Gastrocnemius medialis (tissue), 4 donors: Measurements from ENCODE around the gene UQCC3. TPM values are rescaled to one million over a fixed set of nuclear protein-coding genes. Genes with fewer than 3 reads are reported as not detected.

Experiments
- ATAC-seq, 2 donors: fragments of 150-250 bp; one replicate each; pipeline ENCODE4 v1.9.1; 2016
- DNase-seq, 2 donors: peaks; one replicate each; pipeline ENCODE4 v3.0.0-alpha.2; 2019
- H3K27ac ChIP-seq, 4 donors: fragments of 200-600 bp; sonication (generic); 1 replicate in 1 of 4; 2 replicates in 3 of 4; pipeline ENCODE4 v1.5.1; 2016 to 2018; ENCODE audit warnings: mild to moderate bottlenecking in 2 of 4, moderate library complexity in 1 of 4
- H3K27me3 ChIP-seq, 3 donors: fragments of 200-600 bp; sonication (generic) in 2 of 3; 1 replicate in 1 of 3; 2 replicates in 2 of 3; pipeline versions ENCODE4 v1.5.1 to v1.6.0; 2016 to 2019; ENCODE audit warnings: mild to moderate bottlenecking in 1 of 3, moderate library complexity in 1 of 3
- H3K36me3 ChIP-seq, 2 donors: fragments of 200-600 bp; sonication (generic) in 1 of 2; one replicate each; pipeline ENCODE4 v1.5.1; 2017 to 2018
- H3K4me1 ChIP-seq, 2 donors: fragments of 200-600 bp; sonication (generic) in 1 of 2; one replicate each; pipeline ENCODE4 v1.5.1; 2016 to 2017; ENCODE audit warnings: mild to moderate bottlenecking in 2 of 2
- H3K4me3 ChIP-seq, 4 donors: fragments of 200-600 bp; sonication (generic) in 3 of 4; 1 replicate in 1 of 4; 2 replicates in 3 of 4; pipeline ENCODE4 v1.5.1; 2016 to 2019; ENCODE audit warnings: mild to moderate bottlenecking in 2 of 4
- H3K9me3 ChIP-seq, 3 donors: fragments of 200-600 bp; sonication (generic) in 2 of 3; 1 replicate in 1 of 3; 2 replicates in 2 of 3; pipeline ENCODE4 v1.5.1; 2016 to 2019
- POLR2A ChIP-seq, 2 donors: fragments of 450-650 bp; IDR thresholded peaks; one replicate each; pipeline ENCODE4 v1.6.1; 2017; ENCODE audit warnings: antibody characterized with exemption in 2 of 2, mild to moderate bottlenecking in 2 of 2, moderate library complexity in 2 of 2
- in situ Hi-C, 4 donors: fragments of 200-750 bp; cut with MboI; loops; one replicate each; pipeline versions ENCODE4 v1.15.0 to v1.8.0; 2017; ENCODE audit warnings: low sequenced_read_pairs in 4 of 4
- intact Hi-C: fragments of 100-400 bp; cut with DNase I; formaldehyde crosslinking; loops from one replicate; pipeline ENCODE4 v1.15.1; 2023; ENCODE audit warnings: low total_unique reads
- total RNA-seq, 4 donors: library from RNA; depleted of rRNA; stranded (reverse); fragments of >200 nt; gene quantifications; one replicate each; pipeline versions ENCODE4 v1.1.0 to v1.2.3, GENCODE V29; 2016
- TF ChIP-seq, protein P1 (sequence below), 5 experiments: fragments of 450-650 bp in 3 of 5; fragments of 200-600 bp in 2 of 5; sonication (generic) in 2 of 5; IDR thresholded peaks in 4 of 5; conservative IDR thresholded peaks in 1 of 5; 1 replicate in 4 of 5; 2 replicates in 1 of 5; pipeline ENCODE4 v1.5.1; 2016 to 2019; ENCODE audit warnings: antibody characterized with exemption in 5 of 5, mild to moderate bottlenecking in 3 of 5, moderate library complexity in 3 of 5

Gene UQCC3
- total RNA-seq, 4 donors from 2014 or later = 6.4 to 11.7 (median 9.0) TPM

DNA sequence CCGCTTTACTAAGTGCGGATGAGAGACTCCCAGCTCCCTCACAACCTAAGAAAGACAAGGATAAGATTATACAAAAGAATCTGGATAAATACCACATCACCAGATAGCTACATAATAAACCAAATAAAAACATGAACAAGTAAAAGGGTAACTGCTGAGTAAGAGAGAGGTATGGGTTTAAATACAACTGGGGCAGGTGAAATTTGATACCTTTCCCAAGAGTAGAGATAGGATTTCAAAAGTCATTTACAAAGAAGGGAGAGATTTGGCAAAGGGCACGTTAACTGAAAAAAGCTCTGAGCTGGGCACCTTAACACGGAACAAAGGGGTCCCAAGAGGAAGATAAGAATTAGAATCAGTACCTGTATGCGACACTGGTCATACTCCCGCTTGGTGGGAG, 5.7 kb downstream of the UQCC3 start:
- TF ChIP-seq, protein P1, sequence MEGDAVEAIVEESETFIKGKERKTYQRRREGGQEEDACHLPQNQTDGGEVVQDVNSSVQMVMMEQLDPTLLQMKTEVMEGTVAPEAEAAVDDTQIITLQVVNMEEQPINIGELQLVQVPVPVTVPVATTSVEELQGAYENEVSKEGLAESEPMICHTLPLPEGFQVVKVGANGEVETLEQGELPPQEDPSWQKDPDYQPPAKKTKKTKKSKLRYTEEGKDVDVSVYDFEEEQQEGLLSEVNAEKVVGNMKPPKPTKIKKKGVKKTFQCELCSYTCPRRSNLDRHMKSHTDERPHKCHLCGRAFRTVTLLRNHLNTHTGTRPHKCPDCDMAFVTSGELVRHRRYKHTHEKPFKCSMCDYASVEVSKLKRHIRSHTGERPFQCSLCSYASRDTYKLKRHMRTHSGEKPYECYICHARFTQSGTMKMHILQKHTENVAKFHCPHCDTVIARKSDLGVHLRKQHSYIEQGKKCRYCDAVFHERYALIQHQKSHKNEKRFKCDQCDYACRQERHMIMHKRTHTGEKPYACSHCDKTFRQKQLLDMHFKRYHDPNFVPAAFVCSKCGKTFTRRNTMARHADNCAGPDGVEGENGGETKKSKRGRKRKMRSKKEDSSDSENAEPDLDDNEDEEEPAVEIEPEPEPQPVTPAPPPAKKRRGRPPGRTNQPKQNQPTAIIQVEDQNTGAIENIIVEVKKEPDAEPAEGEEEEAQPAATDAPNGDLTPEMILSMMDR (IDR thresholded peaks at IDR 0.05 in 4 of 5, conservative IDR thresholded peaks at IDR 0.05 in 1 of 5) = no peak
- no peak for TF ChIP-seq POLR2A (IDR thresholded peaks at IDR 0.05)
- no peaks in the 10 kb centered on the region for H3K27me3 ChIP-seq
- no peak for DNase-seq
- peak overlapping the region; percentile 88 to 97 (median 94) for H3K27ac ChIP-seq
- ATAC-seq = peak; percentile 51 to 53
- intact Hi-C loops (loop anchor here (5.0 kb wide), 1 partner anchor 75 kb away; the partner anchor contains the start of gene MTA2), in situ Hi-C loops (loop anchor here in 2 of 4 donors (25.0 kb wide), 1 partner anchor 290 kb away; no protein-coding TSS in a partner anchor)
- H3K4me3 ChIP-seq = peak overlapping the region; percentile 91 to 98 (median 93)
- H3K9me3 ChIP-seq = no peaks in the 10 kb centered on the region
- H3K36me3 ChIP-seq = peaks cover 0 to 36% of the 10 kb centered on the region in 2 donors
- H3K4me1 ChIP-seq = peaks cover 34 to 58% of the 10 kb centered on the region in 2 donors

DNA sequence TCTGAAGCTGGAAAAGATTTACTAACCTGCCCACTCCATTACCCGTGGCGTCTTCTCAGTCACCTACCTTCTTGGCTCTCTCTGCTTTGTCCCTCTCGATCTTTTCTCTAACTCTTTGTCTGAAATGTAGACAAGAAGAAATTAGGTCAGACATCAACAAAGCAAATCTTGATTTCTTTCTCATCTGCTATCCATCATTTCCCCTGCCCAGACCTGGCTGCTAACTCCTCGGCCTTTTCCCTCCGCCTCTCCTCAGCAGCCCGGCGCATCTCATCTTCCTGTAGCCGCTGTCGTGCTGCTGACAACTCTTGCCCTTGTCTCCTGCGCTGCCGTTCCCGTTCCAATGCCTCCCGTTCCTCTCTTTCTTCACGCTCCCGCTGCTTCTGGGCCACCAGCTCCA, 6.2 kb downstream of the UQCC3 start:
- H3K27me3 ChIP-seq = no peaks in the 10 kb centered on the region
- DNase-seq (no peak), ATAC-seq (no peak)
- peak overlapping the region; percentile 88 to 97 (median 94) for H3K27ac ChIP-seq
- H3K4me3 ChIP-seq = peak overlapping the region; percentile 91 to 98 (median 93)
- no peaks in the 10 kb centered on the region for H3K9me3 ChIP-seq
- peaks cover 0 to 36% of the 10 kb centered on the region in 2 donors for H3K36me3 ChIP-seq
- H3K4me1 ChIP-seq = peaks cover 29 to 53% of the 10 kb centered on the region in 2 donors
- TF ChIP-seq POLR2A (IDR thresholded peaks at IDR 0.05) = no peak
- TF ChIP-seq, protein P1 (IDR thresholded peaks at IDR 0.05 in 4 of 5, conservative IDR thresholded peaks at IDR 0.05 in 1 of 5) = no peak
- in situ Hi-C loops = loop anchor here in 2 of 4 donors (25.0 kb wide), 1 partner anchor 290 kb away; no protein-coding TSS in a partner anchor
- intact Hi-C loops = loop anchor here (2.0 to 5.0 kb wide), 2 partner anchors 25 to 75 kb away; partner anchors contain the start of genes INTS5 and MTA2

DNA sequence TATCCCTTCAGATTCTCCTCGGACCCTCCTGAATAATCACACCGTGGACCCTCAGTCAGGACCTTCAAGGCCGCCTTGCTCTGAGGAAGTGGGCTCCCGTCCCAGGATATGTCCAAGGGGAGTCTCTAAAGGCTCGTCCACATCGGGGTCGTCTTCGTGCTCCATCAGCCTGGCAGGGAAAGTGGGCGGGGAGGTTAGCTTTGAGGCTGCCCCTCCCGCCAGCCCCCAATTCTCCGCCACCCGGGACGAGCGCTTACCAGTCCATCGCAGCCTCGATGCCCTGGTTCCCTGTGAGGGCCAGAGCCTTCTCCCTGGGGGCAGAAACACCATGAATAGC, 6.9 kb downstream of the UQCC3 start:
- peaks cover 0 to 30% of the 10 kb centered on the region in 2 donors for H3K36me3 ChIP-seq
- intact Hi-C loops (loop anchor here (2.0 to 5.0 kb wide), 2 partner anchors 26 to 76 kb away; partner anchors contain the start of genes INTS5 and MTA2), in situ Hi-C loops (loop anchor here in 2 of 4 donors (25.0 kb wide), 1 partner anchor 291 kb away; no protein-coding TSS in a partner anchor)
- no peaks in the 10 kb centered on the region for H3K27me3 ChIP-seq
- TF ChIP-seq POLR2A (IDR thresholded peaks at IDR 0.05) = no peak
- TF ChIP-seq, protein P1 (IDR thresholded peaks at IDR 0.05 in 4 of 5, conservative IDR thresholded peaks at IDR 0.05 in 1 of 5) = no peak
- H3K4me3 ChIP-seq = peak overlapping the region; percentile 91 to 98 (median 93)
- ATAC-seq = peak; percentile 1 to 3
- H3K27ac ChIP-seq = peak overlapping the region; percentile 88 to 97 (median 94)
- DNase-seq = no peak
- peaks cover 22 to 46% of the 10 kb centered on the region in 2 donors for H3K4me1 ChIP-seq
- H3K9me3 ChIP-seq = no peaks in the 10 kb centered on the region

DNA sequence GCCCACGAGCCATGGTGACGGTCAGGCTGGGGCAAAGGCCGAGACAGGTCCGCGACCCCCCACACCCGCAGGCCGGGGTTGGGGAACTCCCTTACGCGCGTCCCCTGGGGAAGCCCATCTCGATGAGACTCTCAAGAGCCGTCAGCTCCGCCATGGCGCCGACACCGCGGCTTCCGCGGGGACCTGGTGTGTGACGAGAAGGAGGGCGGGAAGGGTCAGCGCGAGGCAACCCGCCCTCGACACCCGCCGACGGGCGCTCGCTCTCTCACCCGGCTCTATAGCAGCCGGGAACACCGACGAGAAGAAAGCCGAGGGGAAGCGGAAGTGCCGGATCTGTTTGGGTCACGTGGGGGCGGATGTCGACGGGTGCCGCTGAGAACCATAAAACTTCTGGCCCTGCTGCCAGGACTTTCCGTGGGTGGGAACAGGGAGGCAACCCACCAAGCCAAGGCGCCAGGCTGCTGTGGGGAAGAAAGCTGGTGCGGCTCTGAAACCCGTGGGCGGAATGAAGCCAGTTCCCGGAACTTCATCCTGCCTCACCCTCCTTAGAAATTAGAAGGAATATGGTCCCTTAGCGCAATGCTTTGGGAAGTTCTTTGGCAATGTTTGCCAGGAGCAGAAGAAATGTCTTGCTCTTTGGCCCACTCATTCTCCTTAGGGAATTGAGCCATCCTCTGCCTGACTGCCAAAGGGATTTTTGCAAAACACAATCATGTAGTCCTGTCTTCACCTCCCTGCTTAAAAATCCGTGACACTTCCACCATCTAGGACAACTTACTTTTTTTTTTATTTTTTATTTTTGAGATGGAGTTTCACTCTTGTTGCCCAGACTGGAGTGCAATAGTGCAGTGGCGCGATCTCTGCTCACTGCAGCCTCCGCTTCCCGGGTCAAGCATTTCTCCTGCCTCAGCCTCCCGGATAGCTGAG, 7.6 kb downstream of the UQCC3 start, which contains the start of gene UBXN1:
Gene UBXN1, minus strand, starts transcription at position 304 of the 927 bp plus-strand sequence. Its CDS starts 150 bp downstream, at position 154.
- peak; percentile 87 to 92 for DNase-seq
- no peaks in the 10 kb centered on the region for H3K27me3 ChIP-seq
- H3K9me3 ChIP-seq = no peaks in the 10 kb centered on the region
- peak; percentile 83 to 85 for ATAC-seq
- H3K4me1 ChIP-seq = peaks cover 21 to 44% of the 10 kb centered on the region in 2 donors
- peaks cover 0 to 23% of the 10 kb centered on the region in 2 donors for H3K36me3 ChIP-seq
- intact Hi-C loops = loop anchor here (1.0 to 5.0 kb wide), 3 partner anchors 26 to 77 kb away; partner anchors contain the start of genes HNRNPUL2, INTS5 and MTA2
- TF ChIP-seq, protein P1 (IDR thresholded peaks at IDR 0.05 in 4 of 5, conservative IDR thresholded peaks at IDR 0.05 in 1 of 5) = no peak
- peak; percentile 75 to 85 for TF ChIP-seq POLR2A (IDR thresholded peaks at IDR 0.05)
- in situ Hi-C loops = loop anchor here in 2 of 4 donors (25.0 kb wide), 1 partner anchor 292 kb away; no protein-coding TSS in a partner anchor
- H3K4me3 ChIP-seq = peak within 1 kb of the TSS; percentile 91 to 98 (median 93)
- peak within 1 kb of the TSS; percentile 88 to 97 (median 94) for H3K27ac ChIP-seq
